Measurements from ENCODE around the gene AUNIP. TPM values are rescaled to one million over a fixed set of nuclear protein-coding genes. Genes with fewer than 3 reads are reported as not detected.

The AUNIP gene
- total and polyA plus RNA-seq, 2 of the 8 experiments (the other 6 are each of a cell fraction or from before 2014, with no cell fraction given), result 18.6 to 23.2 TPM

DNA sequence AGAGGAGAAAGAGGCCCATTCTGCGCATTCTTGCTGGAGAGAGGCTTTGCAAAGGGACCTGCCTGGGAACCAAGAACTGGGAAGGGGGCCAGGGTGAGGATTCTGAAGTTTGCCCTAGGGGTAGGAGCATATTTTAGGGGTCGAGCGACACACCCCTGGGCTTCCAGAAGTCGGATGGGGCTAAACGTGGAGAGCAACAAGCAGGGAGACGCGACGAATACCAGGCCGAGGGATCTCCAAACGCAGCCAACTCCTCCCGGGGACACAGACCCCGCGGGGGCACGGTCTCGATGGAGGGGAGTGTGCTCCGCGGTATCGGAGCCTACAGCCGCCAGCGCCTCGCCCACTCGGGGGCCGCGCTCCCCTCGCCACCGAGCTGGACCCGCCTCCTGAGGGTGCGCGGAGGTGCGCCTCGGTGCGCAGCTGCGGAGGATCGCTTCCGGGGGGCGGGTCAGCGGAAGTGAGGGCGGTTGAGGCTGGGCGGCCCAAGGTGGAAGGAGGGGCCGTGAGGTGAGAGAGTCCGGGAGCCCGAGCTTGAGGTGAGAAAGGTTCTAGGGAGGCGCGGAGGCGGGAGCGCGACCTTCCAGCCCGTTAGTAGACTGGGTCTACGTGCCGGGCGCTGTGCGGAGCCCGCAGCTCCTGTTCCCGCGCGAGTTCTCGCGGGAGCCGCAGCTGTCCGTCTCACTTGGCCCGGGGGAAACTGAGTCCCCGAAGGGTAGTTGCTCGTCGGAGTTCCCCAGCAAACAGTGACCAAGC lies 39.6 kb downstream of the AUNIP start, which contains the start of gene MTFR1L (continued):
- TF ChIP-seq TEAD4 (IDR thresholded peaks at IDR 0.05; ENCODE audit: low read depth, low read length), result no peak
- TF ChIP-seq BRCA1 (IDR thresholded peaks at IDR 0.05; ENCODE audit: low read depth, low read length), result peak; percentile 85
- TF ChIP-seq EGR1 (IDR thresholded peaks at IDR 0.05; ENCODE audit: borderline replicate concordance, low read depth, low read length), result peak; percentile 14; the same call in 1 of the 2 replicates
- TF ChIP-seq RAD21 (IDR thresholded peaks at IDR 0.05 in 1 of 2, conservative IDR thresholded peaks at IDR 0.05 in 1 of 2; ENCODE audit: low read depth in 2 of 2, low read length in 2 of 2), result no peak
- no peak for TF ChIP-seq RFX5 (IDR thresholded peaks at IDR 0.05; ENCODE audit: borderline replicate concordance, low read depth, low read length)
- TF ChIP-seq CHD1 (IDR thresholded peaks at IDR 0.05; ENCODE audit: low read depth, low read length), result no peak
- TF ChIP-seq NRF1 (IDR thresholded peaks at IDR 0.05; ENCODE audit: low read depth, low read length), result peak; percentile 42; the same call in 1 of the 2 replicates
- TF ChIP-seq GABPA (IDR thresholded peaks at IDR 0.05; ENCODE audit: borderline replicate concordance, insufficient read depth, low read length), result peak; percentile 76; the same call in 1 of the 2 replicates
- 0 out of 2 replicates have a peak, but pooled peaks have one; percentile 11 for TF ChIP-seq CREB1 (IDR thresholded peaks at IDR 0.05)
- TF ChIP-seq PHF8 (conservative IDR thresholded peaks at IDR 0.05; ENCODE audit: low read depth, low read length), result peak; percentile 46
- no peak for TF ChIP-seq FOSL1 (IDR thresholded peaks at IDR 0.05; ENCODE audit: insufficient read depth, low read depth, low read length)
- TF ChIP-seq SIN3A (conservative IDR thresholded peaks at IDR 0.05 in 1 of 2, IDR thresholded peaks at IDR 0.05 in 1 of 2; ENCODE audit: low read depth in 1 of 2, low read length in 2 of 2), result peak in 1 of 2 experiments; percentile 64; a peak in 2 of 4 replicates
- no peak for TF ChIP-seq MAFK (IDR thresholded peaks at IDR 0.05; ENCODE audit: low read depth, low read length)
- TF ChIP-seq, protein P1, sequence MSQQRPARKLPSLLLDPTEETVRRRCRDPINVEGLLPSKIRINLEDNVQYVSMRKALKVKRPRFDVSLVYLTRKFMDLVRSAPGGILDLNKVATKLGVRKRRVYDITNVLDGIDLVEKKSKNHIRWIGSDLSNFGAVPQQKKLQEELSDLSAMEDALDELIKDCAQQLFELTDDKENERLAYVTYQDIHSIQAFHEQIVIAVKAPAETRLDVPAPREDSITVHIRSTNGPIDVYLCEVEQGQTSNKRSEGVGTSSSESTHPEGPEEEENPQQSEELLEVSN (IDR thresholded peaks at IDR 0.05), result 0 out of 2 replicates have a peak, but pooled peaks have one; percentile 47
- peak; percentile 49 for TF ChIP-seq ASH2L (IDR thresholded peaks at IDR 0.05; ENCODE audit: low read length)
- peak; percentile 97 for TF ChIP-seq CHD2 (IDR thresholded peaks at IDR 0.05; ENCODE audit: low read length)
- TF ChIP-seq RBBP5 (IDR thresholded peaks at IDR 0.05; ENCODE audit: borderline replicate concordance, low read depth, low read length), result 0 out of 2 replicates have a peak, but pooled peaks have one; percentile 58
- TF ChIP-seq CTBP2 (IDR thresholded peaks at IDR 0.05; ENCODE audit: borderline replicate concordance, insufficient read depth, insufficient read length, low read length), result peak; percentile 25
- no peak for TF ChIP-seq TAF1 (IDR thresholded peaks at IDR 0.05; ENCODE audit: low read depth, low read length)
- TF ChIP-seq BCL11A (IDR thresholded peaks at IDR 0.05; ENCODE audit: low read depth in 2 of 2, low read length in 2 of 2), result no peak
- TF ChIP-seq KDM4A (IDR thresholded peaks at IDR 0.05; ENCODE audit: low read depth, low read length, severe bottlenecking), result peak; percentile 97

All from H1 (cell line).